SK-N-SH treated with all-trans-retinoic acid at 6 μM for 48 hours (cell line): ENCODE results near the gene PHLDB3.

ENCODE experiments used
- ATAC-seq: fragments of 200-7000 bp; cut with Tn5 transposase; 3 replicates; pipeline ENCODE4 v1.9.1; 2020; ENCODE audit warnings: mild to moderate bottlenecking, moderate library complexity
- ARNTL ChIP-seq: fragments of 450-650 bp; formaldehyde crosslinking; IDR thresholded peaks from 2 replicates; pipeline ENCODE4 v1.5.0; 2020; ENCODE audit warnings: low read depth, mild to moderate bottlenecking, moderate library complexity, borderline replicate concordance
- BACH2 ChIP-seq: fragments of 250-450 bp; sonication (Bioruptor Pico); IDR thresholded peaks from 2 replicates; pipeline ENCODE4 v1.9.0; 2021; ENCODE audit warnings: mild to moderate bottlenecking, borderline replicate concordance
- CREB5 ChIP-seq: fragments of 250-450 bp; sonication (Bioruptor Pico); IDR thresholded peaks from 2 replicates; pipeline ENCODE4 v1.5.1; 2020; ENCODE audit warnings: low read depth, mild to moderate bottlenecking, moderate library complexity
- CSDC2 ChIP-seq: fragments of 250-450 bp; sonication (Bioruptor Pico); IDR thresholded peaks from 2 replicates; pipeline ENCODE4 v1.5.0; 2020; ENCODE audit warnings: mild to moderate bottlenecking, moderate library complexity
- CSRNP3 ChIP-seq: fragments of 250-450 bp; sonication (Bioruptor Pico); IDR thresholded peaks from 2 replicates; pipeline ENCODE4 v1.5.1; 2021; ENCODE audit warnings: mild to moderate bottlenecking, moderate library complexity
- ESRRG ChIP-seq: fragments of 250-450 bp; sonication (Bioruptor Pico); IDR thresholded peaks from 2 replicates; pipeline ENCODE4 v1.6.1; 2021; ENCODE audit warnings: mild to moderate bottlenecking
- GLIS3 ChIP-seq: fragments of 250-450 bp; sonication (Bioruptor Pico); IDR thresholded peaks from 2 replicates; pipeline ENCODE4 v1.5.0; 2020; ENCODE audit warnings: mild to moderate bottlenecking, moderate library complexity
- ISL1 ChIP-seq: fragments of 250-450 bp; sonication (Bioruptor Pico); IDR thresholded peaks from 2 replicates; pipeline ENCODE4 v2.1.2; 2022; ENCODE audit warnings: mild to moderate bottlenecking, moderate library complexity
- OSR1 ChIP-seq: fragments of 250-450 bp; sonication (Bioruptor Pico); IDR thresholded peaks from 2 replicates; pipeline ENCODE4 v1.8.0; 2022; ENCODE audit warnings: moderate library complexity, mild to moderate bottlenecking, inconsistent platforms
- POU6F1 ChIP-seq: fragments of 250-450 bp; sonication (Bioruptor Pico); IDR thresholded peaks from 2 replicates; pipeline ENCODE4 v1.8.0; 2021; ENCODE audit warnings: low read depth, mild to moderate bottlenecking, moderate library complexity, borderline replicate concordance
- PPARA ChIP-seq: fragments of 250-450 bp; sonication (Bioruptor Pico); IDR thresholded peaks from 2 replicates; pipeline ENCODE4 v1.5.0; 2020; ENCODE audit warnings: mild to moderate bottlenecking, borderline replicate concordance
- RARB ChIP-seq: fragments of 250-450 bp; sonication (Bioruptor Pico); IDR thresholded peaks from 2 replicates; pipeline ENCODE4 v1.8.0; 2021; ENCODE audit warnings: mild to moderate bottlenecking, moderate library complexity
- TCF4 ChIP-seq: fragments of 250-450 bp; sonication (Bioruptor Pico); IDR thresholded peaks from 2 replicates; pipeline ENCODE4 v1.8.0; 2021; ENCODE audit warnings: mild to moderate bottlenecking, moderate library complexity, borderline replicate concordance
- TOX ChIP-seq: fragments of 250-450 bp; sonication (Bioruptor Pico); IDR thresholded peaks from 2 replicates; pipeline ENCODE4 v1.8.0; 2021; ENCODE audit warnings: mild to moderate bottlenecking, moderate library complexity, borderline replicate concordance
- ZC3H10 ChIP-seq: fragments of 250-450 bp; sonication (Bioruptor Pico); IDR thresholded peaks from 2 replicates; pipeline ENCODE4 v1.5.1; 2021; ENCODE audit warnings: mild to moderate bottlenecking, moderate library complexity
- ZFP3 ChIP-seq: fragments of 250-450 bp; sonication (Bioruptor Pico); IDR thresholded peaks from 2 replicates; pipeline ENCODE4 v1.5.0; 2020; ENCODE audit warnings: mild to moderate bottlenecking, moderate library complexity
- ZFP30 ChIP-seq: fragments of 450-650 bp; formaldehyde crosslinking; IDR thresholded peaks from 2 replicates; pipeline ENCODE4 v1.5.0; 2022; ENCODE audit warnings: mild to moderate bottlenecking, moderate library complexity
- ZNF565 ChIP-seq: fragments of 450-650 bp; formaldehyde crosslinking; conservative IDR thresholded peaks from 2 replicates; pipeline ENCODE4 v1.5.0; 2020; ENCODE audit warnings: low read depth, mild to moderate bottlenecking, moderate library complexity
- ZNF70 ChIP-seq: fragments of 450-650 bp; formaldehyde crosslinking; IDR thresholded peaks from 2 replicates; pipeline ENCODE4 v1.5.0; 2020; ENCODE audit warnings: mild to moderate bottlenecking, moderate library complexity
- ZNF8 ChIP-seq: fragments of 450-650 bp; formaldehyde crosslinking; IDR thresholded peaks from 2 replicates; pipeline ENCODE4 v1.5.0; 2020; ENCODE audit warnings: mild to moderate bottlenecking, moderate library complexity
- TF ChIP-seq, protein P1 (sequence below): fragments of 250-450 bp; sonication (Bioruptor Pico); IDR thresholded peaks from 2 replicates; pipeline ENCODE4 v1.5.0; 2020; ENCODE audit warnings: mild to moderate bottlenecking, moderate library complexity
- TF ChIP-seq, protein P2 (sequence below): fragments of 250-450 bp; sonication (Bioruptor Pico); IDR thresholded peaks from 2 replicates; pipeline ENCODE4 v1.8.0; 2020; ENCODE audit warnings: mild to moderate bottlenecking, moderate library complexity, borderline replicate concordance

PHLDB3 gene

GRCh38 chr19:43463381-43464133, 41.0 kb downstream of the PHLDB3 start:
- peak; percentile 91 for ATAC-seq
- no peak for TF ChIP-seq PPARA (CRISPR knock-in tag)
- no peak for TF ChIP-seq ZFP30 (CRISPR knock-in tag)
- TF ChIP-seq CSDC2 (CRISPR knock-in tag): no peak
- TF ChIP-seq GLIS3: no peak
- TF ChIP-seq ZFP3 (CRISPR knock-in tag): no peak
- no peak for TF ChIP-seq ARNTL (CRISPR knock-in tag)
- no peak for TF ChIP-seq ZNF565
- TF ChIP-seq ZNF70 (CRISPR knock-in tag): no peak
- TF ChIP-seq ISL1 (CRISPR knock-in tag): no peak
- no peak for TF ChIP-seq TCF4 (CRISPR knock-in tag)
- no peak for TF ChIP-seq ESRRG (CRISPR knock-in tag)
- no peak for TF ChIP-seq TOX (CRISPR knock-in tag)
- TF ChIP-seq OSR1 (CRISPR knock-in tag): no peak
- TF ChIP-seq RARB (CRISPR knock-in tag): no peak
- no peak for TF ChIP-seq CREB5 (CRISPR knock-in tag)
- TF ChIP-seq CSRNP3 (CRISPR knock-in tag): no peak

DNA sequence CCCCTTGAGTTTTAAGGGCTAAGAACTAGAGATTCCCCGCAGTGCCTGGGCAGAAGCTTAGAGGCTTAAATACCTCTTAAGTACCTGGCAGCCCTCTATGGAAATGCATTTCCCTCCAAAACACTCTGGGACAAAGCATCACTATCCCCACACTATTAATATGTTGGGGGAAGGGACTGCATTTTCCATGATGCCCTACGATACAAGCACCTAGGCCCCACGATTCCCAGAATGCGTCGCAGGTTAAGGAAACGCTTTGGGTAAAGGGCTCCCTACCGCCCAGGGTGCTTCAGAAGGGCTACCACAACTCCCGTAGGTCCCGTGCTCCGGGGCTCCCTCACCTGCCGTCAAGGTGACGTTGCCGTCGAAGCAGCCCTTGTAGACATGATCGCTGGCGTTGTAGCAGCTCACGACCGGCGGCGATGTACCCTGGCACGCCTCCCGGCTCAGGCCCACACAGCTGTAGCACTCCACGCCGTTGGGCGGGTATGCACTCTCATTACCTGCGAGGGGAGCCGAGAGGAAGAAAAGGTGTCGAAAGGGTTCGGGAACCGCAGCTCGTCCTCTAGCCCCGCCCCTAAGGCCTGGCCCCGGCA, 41.7 kb downstream of the PHLDB3 start:
- TF ChIP-seq, protein P1, sequence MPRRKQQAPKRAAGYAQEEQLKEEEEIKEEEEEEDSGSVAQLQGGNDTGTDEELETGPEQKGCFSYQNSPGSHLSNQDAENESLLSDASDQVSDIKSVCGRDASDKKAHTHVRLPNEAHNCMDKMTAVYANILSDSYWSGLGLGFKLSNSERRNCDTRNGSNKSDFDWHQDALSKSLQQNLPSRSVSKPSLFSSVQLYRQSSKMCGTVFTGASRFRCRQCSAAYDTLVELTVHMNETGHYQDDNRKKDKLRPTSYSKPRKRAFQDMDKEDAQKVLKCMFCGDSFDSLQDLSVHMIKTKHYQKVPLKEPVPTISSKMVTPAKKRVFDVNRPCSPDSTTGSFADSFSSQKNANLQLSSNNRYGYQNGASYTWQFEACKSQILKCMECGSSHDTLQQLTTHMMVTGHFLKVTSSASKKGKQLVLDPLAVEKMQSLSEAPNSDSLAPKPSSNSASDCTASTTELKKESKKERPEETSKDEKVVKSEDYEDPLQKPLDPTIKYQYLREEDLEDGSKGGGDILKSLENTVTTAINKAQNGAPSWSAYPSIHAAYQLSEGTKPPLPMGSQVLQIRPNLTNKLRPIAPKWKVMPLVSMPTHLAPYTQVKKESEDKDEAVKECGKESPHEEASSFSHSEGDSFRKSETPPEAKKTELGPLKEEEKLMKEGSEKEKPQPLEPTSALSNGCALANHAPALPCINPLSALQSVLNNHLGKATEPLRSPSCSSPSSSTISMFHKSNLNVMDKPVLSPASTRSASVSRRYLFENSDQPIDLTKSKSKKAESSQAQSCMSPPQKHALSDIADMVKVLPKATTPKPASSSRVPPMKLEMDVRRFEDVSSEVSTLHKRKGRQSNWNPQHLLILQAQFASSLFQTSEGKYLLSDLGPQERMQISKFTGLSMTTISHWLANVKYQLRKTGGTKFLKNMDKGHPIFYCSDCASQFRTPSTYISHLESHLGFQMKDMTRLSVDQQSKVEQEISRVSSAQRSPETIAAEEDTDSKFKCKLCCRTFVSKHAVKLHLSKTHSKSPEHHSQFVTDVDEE (CRISPR knock-in tag): no peak
- TF ChIP-seq BACH2: no peak
- TF ChIP-seq ISL1 (CRISPR knock-in tag): no peak
- TF ChIP-seq ZC3H10: no peak
- no peak for TF ChIP-seq ARNTL (CRISPR knock-in tag)
- no peak for TF ChIP-seq CSDC2 (CRISPR knock-in tag)
- no peak for TF ChIP-seq TCF4 (CRISPR knock-in tag)
- TF ChIP-seq, protein P2, sequence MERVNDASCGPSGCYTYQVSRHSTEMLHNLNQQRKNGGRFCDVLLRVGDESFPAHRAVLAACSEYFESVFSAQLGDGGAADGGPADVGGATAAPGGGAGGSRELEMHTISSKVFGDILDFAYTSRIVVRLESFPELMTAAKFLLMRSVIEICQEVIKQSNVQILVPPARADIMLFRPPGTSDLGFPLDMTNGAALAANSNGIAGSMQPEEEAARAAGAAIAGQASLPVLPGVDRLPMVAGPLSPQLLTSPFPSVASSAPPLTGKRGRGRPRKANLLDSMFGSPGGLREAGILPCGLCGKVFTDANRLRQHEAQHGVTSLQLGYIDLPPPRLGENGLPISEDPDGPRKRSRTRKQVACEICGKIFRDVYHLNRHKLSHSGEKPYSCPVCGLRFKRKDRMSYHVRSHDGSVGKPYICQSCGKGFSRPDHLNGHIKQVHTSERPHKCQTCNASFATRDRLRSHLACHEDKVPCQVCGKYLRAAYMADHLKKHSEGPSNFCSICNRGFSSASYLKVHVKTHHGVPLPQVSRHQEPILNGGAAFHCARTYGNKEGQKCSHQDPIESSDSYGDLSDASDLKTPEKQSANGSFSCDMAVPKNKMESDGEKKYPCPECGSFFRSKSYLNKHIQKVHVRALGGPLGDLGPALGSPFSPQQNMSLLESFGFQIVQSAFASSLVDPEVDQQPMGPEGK: no peak
- no peak for TF ChIP-seq ZFP3 (CRISPR knock-in tag)
- TF ChIP-seq PPARA (CRISPR knock-in tag): no peak
- ATAC-seq: no peak

DNA sequence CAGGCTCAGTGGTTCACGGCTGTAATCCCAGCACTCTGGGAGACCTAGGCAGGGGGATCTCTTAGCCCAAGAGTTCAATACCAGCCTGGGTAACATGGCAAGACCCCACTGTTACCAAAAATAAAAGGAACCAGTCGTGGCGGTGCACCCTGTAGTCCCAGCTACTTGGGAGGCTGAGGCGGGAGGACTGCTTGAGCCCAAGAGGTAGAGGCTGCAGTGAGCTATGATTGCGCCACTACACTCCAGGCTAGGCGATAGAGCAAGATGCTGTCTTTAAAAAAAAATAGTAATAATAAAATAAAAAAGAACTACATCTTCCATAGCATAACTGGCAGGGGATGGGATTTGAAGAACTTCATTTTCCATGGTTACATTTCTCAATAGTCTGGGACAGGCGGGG, 42.2 kb downstream of the PHLDB3 start:
- no peak for ATAC-seq
- no peak for TF ChIP-seq OSR1 (CRISPR knock-in tag)
- TF ChIP-seq POU6F1 (CRISPR knock-in tag): no peak
- TF ChIP-seq ZNF8 (CRISPR knock-in tag): no peak
- no peak for TF ChIP-seq TOX (CRISPR knock-in tag)
- TF ChIP-seq RARB (CRISPR knock-in tag): no peak
- no peak for TF ChIP-seq CREB5 (CRISPR knock-in tag)
- no peak for TF ChIP-seq CSDC2 (CRISPR knock-in tag)
- TF ChIP-seq, all 23 proteins: peak for 0
